Measurements from ENCODE around the gene PKHD1. TPM values are rescaled to one million over a fixed set of nuclear protein-coding genes. Genes with fewer than 3 reads are reported as not detected.

Gene PKHD1
- total RNA-seq, 2 donors from 2014 or later: 33.3 to 53.4 TPM

DNA sequence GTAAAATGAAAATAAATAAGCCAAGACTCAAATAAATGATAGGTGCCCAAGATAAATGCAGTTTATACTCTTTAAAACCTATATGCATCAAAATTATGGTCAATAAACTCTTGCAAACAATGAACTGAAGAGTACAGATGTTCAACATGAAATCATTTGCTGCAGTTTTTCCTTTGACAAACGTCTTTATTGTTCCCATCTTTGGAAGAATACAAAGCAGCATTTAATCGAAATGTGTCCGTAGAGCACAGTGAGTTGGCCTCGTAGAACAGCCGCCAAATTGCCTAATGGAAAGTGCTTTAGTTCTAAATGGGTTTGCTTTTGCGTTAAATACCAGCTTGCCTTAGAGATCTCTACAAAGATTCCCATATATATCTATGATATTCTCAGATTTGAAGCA is 447.4 kb downstream of the PKHD1 start:
- H3K4me1 ChIP-seq: no peaks in the 10 kb centered on the region
- 70 to 75% methylated on average over 6 of the region's 6 CpGs for WGBS, 2 donors
- intact Hi-C loops (cut with DNase I): no loop called here
- H3K4me3 ChIP-seq: no peak overlapping the region
- H3K36me3 ChIP-seq (replicated peaks in 1 of 2; ENCODE audit: insufficient read depth in 1 of 2, low read depth in 2 of 2): no peaks in the 10 kb centered on the region
- no peak overlapping the region for H3K27ac ChIP-seq
- DNase-seq (no peak), ATAC-seq (no peak)
- H3K9me3 ChIP-seq: no peaks in the 10 kb centered on the region
- H3K27me3 ChIP-seq: no peaks in the 10 kb centered on the region
- TF ChIP-seq, protein P1, sequence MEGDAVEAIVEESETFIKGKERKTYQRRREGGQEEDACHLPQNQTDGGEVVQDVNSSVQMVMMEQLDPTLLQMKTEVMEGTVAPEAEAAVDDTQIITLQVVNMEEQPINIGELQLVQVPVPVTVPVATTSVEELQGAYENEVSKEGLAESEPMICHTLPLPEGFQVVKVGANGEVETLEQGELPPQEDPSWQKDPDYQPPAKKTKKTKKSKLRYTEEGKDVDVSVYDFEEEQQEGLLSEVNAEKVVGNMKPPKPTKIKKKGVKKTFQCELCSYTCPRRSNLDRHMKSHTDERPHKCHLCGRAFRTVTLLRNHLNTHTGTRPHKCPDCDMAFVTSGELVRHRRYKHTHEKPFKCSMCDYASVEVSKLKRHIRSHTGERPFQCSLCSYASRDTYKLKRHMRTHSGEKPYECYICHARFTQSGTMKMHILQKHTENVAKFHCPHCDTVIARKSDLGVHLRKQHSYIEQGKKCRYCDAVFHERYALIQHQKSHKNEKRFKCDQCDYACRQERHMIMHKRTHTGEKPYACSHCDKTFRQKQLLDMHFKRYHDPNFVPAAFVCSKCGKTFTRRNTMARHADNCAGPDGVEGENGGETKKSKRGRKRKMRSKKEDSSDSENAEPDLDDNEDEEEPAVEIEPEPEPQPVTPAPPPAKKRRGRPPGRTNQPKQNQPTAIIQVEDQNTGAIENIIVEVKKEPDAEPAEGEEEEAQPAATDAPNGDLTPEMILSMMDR (IDR thresholded peaks at IDR 0.05): no peak
- no peak for TF ChIP-seq POLR2A (IDR thresholded peaks at IDR 0.05)

DNA sequence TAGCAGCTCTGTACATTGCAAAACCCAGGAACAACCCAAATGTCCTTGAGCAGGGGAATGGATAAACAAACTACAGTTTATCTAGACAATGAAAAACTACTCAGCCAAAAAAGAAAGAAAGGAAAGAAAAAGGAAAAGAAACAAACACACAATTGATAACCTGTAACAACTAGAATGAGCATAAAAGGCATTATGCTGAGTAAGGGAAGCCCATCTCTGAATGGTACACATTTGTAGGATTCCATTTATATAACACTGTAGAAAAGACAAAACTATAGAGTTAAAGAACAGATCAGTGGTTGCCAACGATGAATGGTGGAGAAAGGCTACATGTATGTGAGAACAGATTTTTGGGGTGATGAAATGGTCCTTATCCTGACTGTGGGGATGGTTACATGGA is 454.0 kb downstream of the PKHD1 start:
- WGBS, 2 donors: 64 to 73% methylated on average over 1 of the region's 1 CpG
- DNase-seq (no peak), ATAC-seq (no peak)
- H3K27me3 ChIP-seq: no peaks in the 10 kb centered on the region
- no peak for TF ChIP-seq POLR2A (IDR thresholded peaks at IDR 0.05)
- TF ChIP-seq, protein P1 (IDR thresholded peaks at IDR 0.05): no peak
- H3K36me3 ChIP-seq (replicated peaks in 1 of 2; ENCODE audit: insufficient read depth in 1 of 2, low read depth in 2 of 2): no peaks in the 10 kb centered on the region
- intact Hi-C loops (cut with DNase I): no loop called here
- H3K27ac ChIP-seq: no peak overlapping the region
- no peaks in the 10 kb centered on the region for H3K9me3 ChIP-seq
- H3K4me3 ChIP-seq: no peak overlapping the region
- no peaks in the 10 kb centered on the region for H3K4me1 ChIP-seq

GRCh38 chr6:51630011-51630410 is 457.4 kb downstream of the PKHD1 start:
- TF ChIP-seq, protein P1 (IDR thresholded peaks at IDR 0.05): no peak
- no peak for TF ChIP-seq POLR2A (IDR thresholded peaks at IDR 0.05)

GRCh38 chr6:51626391-51626790 is 461.0 kb downstream of the PKHD1 start:
- no peaks in the 10 kb centered on the region for H3K27me3 ChIP-seq
- intact Hi-C loops (cut with DNase I): no loop called here
- WGBS, 2 donors: 60 to 64% methylated on average over 1 of the region's 1 CpG

More at GRCh38 chr6:51630011-51630410, 457.4 kb downstream of the PKHD1 start:
- intact Hi-C loops (cut with DNase I): no loop called here
- Histone ChIP-seq H3K9me3 (no peaks in the 10 kb centered on the region), H3K4me1 (no peaks in the 10 kb centered on the region), H3K36me3 (replicated peaks in 1 of 2; ENCODE audit: insufficient read depth in 1 of 2, low read depth in 2 of 2) (no peaks in the 10 kb centered on the region), H3K27ac (no peak overlapping the region), H3K4me3 (no peak overlapping the region), H3K27me3 (no peaks in the 10 kb centered on the region)
- DNase-seq: no peak
- 66 to 71% methylated on average over 4 of the region's 4 CpGs for WGBS, 2 donors
- no peak for ATAC-seq

DNA sequence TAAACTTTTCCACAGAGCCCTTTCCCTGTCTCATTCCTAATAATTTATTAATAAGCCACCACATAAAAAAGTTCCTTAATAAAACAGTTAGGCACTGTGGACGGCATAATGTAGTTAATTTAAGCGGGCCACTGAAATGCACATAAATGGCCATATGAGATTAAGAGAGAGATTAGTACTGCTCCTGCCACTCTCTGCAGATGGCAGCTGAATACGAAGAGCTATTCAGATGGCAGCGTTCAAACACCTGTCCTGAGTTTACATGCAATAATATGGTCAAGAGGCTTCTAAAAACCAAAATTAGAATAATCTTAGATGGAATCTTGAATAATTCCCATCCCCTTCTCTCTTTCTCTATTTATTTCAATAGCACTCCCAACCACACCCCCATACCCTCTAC is 461.8 kb downstream of the PKHD1 start:
- no peak overlapping the region for H3K4me3 ChIP-seq
- H3K27me3 ChIP-seq: no peaks in the 10 kb centered on the region
- no peak overlapping the region for H3K27ac ChIP-seq
- intact Hi-C loops (cut with DNase I): no loop called here
- no peaks in the 10 kb centered on the region for H3K36me3 ChIP-seq (replicated peaks in 1 of 2; ENCODE audit: insufficient read depth in 1 of 2, low read depth in 2 of 2)
- DNase-seq (no peak), ATAC-seq (no peak)
- WGBS, 2 donors: 88 to 94% methylated on average over 4 of the region's 4 CpGs
- TF ChIP-seq POLR2A (IDR thresholded peaks at IDR 0.05): no peak
- TF ChIP-seq, protein P1 (IDR thresholded peaks at IDR 0.05): no peak
- no peaks in the 10 kb centered on the region for H3K4me1 ChIP-seq
- H3K9me3 ChIP-seq: no peaks in the 10 kb centered on the region

More at GRCh38 chr6:51626391-51626790, 461.0 kb downstream of the PKHD1 start:
- ATAC-seq: no peak
- Histone ChIP-seq H3K4me1 (no peaks in the 10 kb centered on the region), H3K4me3 (no peak overlapping the region), H3K27ac (no peak overlapping the region), H3K9me3 (no peaks in the 10 kb centered on the region), H3K36me3 (replicated peaks in 1 of 2; ENCODE audit: insufficient read depth in 1 of 2, low read depth in 2 of 2) (no peaks in the 10 kb centered on the region)
- no peak for DNase-seq
- TF ChIP-seq, protein P1 (IDR thresholded peaks at IDR 0.05): no peak
- TF ChIP-seq POLR2A (IDR thresholded peaks at IDR 0.05): no peak

Data from body of pancreas (tissue), 4 donors.